Mesendoderm (in vitro differentiated cells): ENCODE data around the gene ELOVL2.

Source experiments
- DNase-seq: peaks from one replicate; pipeline ENCODE4 v3.0.0; 2013
- H2AK5ac ChIP-seq: 2 replicates; pipeline ENCODE4 v1.6.1; 2013; ENCODE audit warnings: low read length, inconsistent platforms
- H2BK120ac ChIP-seq: 2 replicates; pipeline ENCODE4 v1.6.1; 2013; ENCODE audit warnings: low read depth, mild to moderate bottlenecking, low read length, moderate library complexity, mixed read lengths
- H2BK15ac ChIP-seq: replicated peaks from 2 replicates; pipeline ENCODE4 v1.6.1; 2013; ENCODE audit warnings: low read depth, mild to moderate bottlenecking, moderate library complexity
- H2BK5ac ChIP-seq: 2 replicates; pipeline ENCODE4 v1.6.1; 2013; ENCODE audit warnings: low read length, inconsistent platforms
- H3K18ac ChIP-seq: 2 replicates; pipeline ENCODE4 v1.6.1; 2013; ENCODE audit warnings: mild to moderate bottlenecking, low read length, mixed read lengths
- H3K23ac ChIP-seq: one replicate; pipeline ENCODE4 v1.6.1; 2013; ENCODE audit warnings: low read length
- H3K27ac ChIP-seq: 2 replicates; pipeline ENCODE4 v1.5.1; 2013; ENCODE audit warnings: low read depth, mild to moderate bottlenecking, inconsistent platforms, low read length, moderate library complexity
- H3K27me3 ChIP-seq: 2 replicates; pipeline ENCODE4 v1.6.1; 2013; ENCODE audit warnings: low read length, control low read depth, mild to moderate bottlenecking, inconsistent platforms; ENCODE audit not compliant: insufficient read depth, poor library complexity
- H3K36me3 ChIP-seq: 2 replicates; pipeline ENCODE4 v1.6.1; 2013; ENCODE audit warnings: low read length, inconsistent platforms; ENCODE audit not compliant: control insufficient read depth, insufficient read depth
- H3K4ac ChIP-seq: one replicate; pipeline ENCODE4 v1.6.1; 2013; ENCODE audit warnings: low read depth, mild to moderate bottlenecking, low read length, moderate library complexity
- H3K4me1 ChIP-seq: 2 replicates; pipeline ENCODE4 v1.6.1; 2013; ENCODE audit warnings: low read depth, low read length, inconsistent platforms; ENCODE audit not compliant: control insufficient read depth
- H3K4me2 ChIP-seq: 2 replicates; pipeline ENCODE4 v1.6.1; 2013; ENCODE audit warnings: low read length
- H3K4me3 ChIP-seq: 2 replicates; pipeline ENCODE4 v1.5.1; 2013; ENCODE audit warnings: mild to moderate bottlenecking, low read length
- H3K56ac ChIP-seq: one replicate; pipeline ENCODE4 v1.6.1; 2013; ENCODE audit warnings: low read length
- H3K79me1 ChIP-seq: 2 replicates; pipeline ENCODE4 v1.6.1; 2013; ENCODE audit warnings: low read length, inconsistent platforms
- H3K79me2 ChIP-seq: 2 replicates; pipeline ENCODE4 v1.6.1; 2013; ENCODE audit warnings: mild to moderate bottlenecking, low read length; ENCODE audit not compliant: control insufficient read depth, insufficient read depth
- H3K9ac ChIP-seq: 2 replicates; pipeline ENCODE4 v1.6.1; 2013; ENCODE audit warnings: low read length, inconsistent platforms
- H4K5ac ChIP-seq: one replicate; pipeline ENCODE4 v1.6.1; 2013; ENCODE audit warnings: low read length
- H4K8ac ChIP-seq: one replicate; pipeline ENCODE4 v1.6.1; 2013; ENCODE audit warnings: low read depth, mild to moderate bottlenecking, control low read depth, low read length, moderate library complexity
- WGBS: extraction: QIAGEN DNeasy Blood & Tissue Kit; methylation state at CpG from one replicate; pipeline ENCODE4 v1.1.7; 2013; ENCODE audit warnings: low lambda C conversion rate, missing lambda C conversion rate; ENCODE audit not compliant: insufficient coverage; ENCODE audit errors: extremely low coverage; 5-methylcytosine and 5-hydroxymethylcytosine counted together

The ELOVL2 gene

DNA sequence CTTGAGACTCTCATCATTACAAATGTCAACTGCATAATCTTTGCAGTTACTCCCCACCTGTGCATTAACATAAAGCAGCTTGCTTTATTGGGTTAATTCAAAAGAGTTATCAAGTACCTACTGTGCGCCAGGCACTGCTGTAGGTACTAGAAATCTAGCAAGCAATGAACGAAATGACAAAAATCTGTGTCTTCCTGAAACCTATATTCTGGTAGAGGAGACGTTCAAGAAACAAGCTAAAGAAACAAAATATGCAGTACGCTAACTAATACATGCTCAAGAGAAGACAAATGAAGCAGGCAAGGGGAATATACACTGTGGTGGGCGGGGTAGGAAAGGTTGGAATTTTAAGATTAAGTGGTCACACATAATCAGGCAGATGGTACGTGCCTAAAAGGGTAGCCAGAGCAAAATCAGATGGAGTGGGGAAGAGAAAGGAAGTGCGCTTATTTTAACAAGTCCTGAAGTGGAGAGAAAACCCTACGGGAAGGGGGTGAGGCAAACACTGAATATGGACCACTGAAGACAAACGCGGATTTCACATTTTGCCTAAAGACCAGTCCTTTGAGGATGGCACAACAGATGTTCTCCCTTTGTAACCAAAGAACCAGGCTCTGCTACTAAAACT, 1.2 kb downstream of the ELOVL2 start:
- Histone ChIP-seq H2BK120ac (no peak overlapping the region), H3K56ac (peak overlapping the region; percentile 87), H3K4ac (no peak overlapping the region), H3K79me1 (no peaks in the 10 kb centered on the region), H3K18ac (no peak overlapping the region), H3K9ac (peak overlapping the region; percentile 80), H4K8ac (no peak overlapping the region), H3K27ac (no peak overlapping the region), H3K4me3 (peak overlapping the region; percentile 62), H2BK5ac (no peak overlapping the region), H3K79me2 (no peaks in the 10 kb centered on the region), H3K27me3 (peaks cover 13% of the 10 kb centered on the region), H4K5ac (no peak overlapping the region), H2BK15ac (no peak overlapping the region), H3K23ac (peak overlapping the region; percentile 85), H3K4me1 (peaks cover 5% of the 10 kb centered on the region), H2AK5ac (no peak overlapping the region), H3K36me3 (no peaks in the 10 kb centered on the region), H3K4me2 (peak overlapping the region; percentile 90)
- WGBS: no CpG with 5 or more reads among the region's 10 CpGs
- DNase-seq: peak; percentile 34

DNA sequence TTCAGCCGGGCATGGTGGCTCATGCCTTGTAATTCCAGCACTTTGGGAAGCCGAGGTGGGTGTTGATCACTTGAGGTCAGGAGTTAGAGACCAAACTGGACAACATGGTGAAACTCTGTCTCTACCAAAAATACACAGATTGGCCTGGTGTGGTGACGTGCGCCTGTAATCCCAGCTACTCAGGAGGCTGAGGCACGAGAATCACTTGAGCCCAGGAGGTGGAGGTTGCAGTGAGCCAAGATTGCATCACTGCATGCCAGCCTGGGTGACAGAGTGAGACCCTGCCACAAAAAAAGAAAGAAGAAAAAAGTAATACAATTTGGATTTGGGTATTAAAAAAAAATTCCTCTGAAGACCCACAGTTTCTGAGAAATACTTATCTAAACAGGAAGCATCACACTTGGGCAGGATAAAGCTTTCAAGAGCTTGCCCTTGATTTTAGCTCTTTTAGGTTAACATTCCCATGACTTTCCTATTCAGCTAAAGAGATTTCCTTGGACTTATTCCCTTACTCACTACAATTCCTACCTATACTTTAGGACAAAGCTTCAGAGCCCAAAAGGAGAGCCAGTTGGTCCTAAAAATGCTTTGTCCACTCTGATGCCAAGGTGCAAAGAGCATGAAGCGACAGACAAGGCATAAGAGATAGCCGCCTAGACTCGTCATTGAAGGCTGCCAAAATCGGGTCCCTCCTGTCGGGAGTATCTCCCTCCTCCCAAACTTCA, 1.9 kb downstream of the ELOVL2 start:
- Histone ChIP-seq H2BK15ac (no peak overlapping the region), H3K36me3 (no peaks in the 10 kb centered on the region), H3K4me2 (no peak overlapping the region), H3K4ac (no peak overlapping the region), H3K27ac (no peak overlapping the region), H3K4me1 (peaks cover 5% of the 10 kb centered on the region), H3K18ac (no peak overlapping the region), H3K9ac (no peak overlapping the region), H2BK5ac (no peak overlapping the region), H3K4me3 (no peak overlapping the region), H3K79me2 (no peaks in the 10 kb centered on the region), H2AK5ac (no peak overlapping the region), H2BK120ac (no peak overlapping the region), H3K23ac (no peak overlapping the region), H3K56ac (no peak overlapping the region), H4K8ac (no peak overlapping the region), H4K5ac (no peak overlapping the region), H3K79me1 (no peaks in the 10 kb centered on the region), H3K27me3 (peaks cover 13% of the 10 kb centered on the region)
- DNase-seq: no peak
- WGBS: no CpG with 5 or more reads among the region's 10 CpGs

DNA sequence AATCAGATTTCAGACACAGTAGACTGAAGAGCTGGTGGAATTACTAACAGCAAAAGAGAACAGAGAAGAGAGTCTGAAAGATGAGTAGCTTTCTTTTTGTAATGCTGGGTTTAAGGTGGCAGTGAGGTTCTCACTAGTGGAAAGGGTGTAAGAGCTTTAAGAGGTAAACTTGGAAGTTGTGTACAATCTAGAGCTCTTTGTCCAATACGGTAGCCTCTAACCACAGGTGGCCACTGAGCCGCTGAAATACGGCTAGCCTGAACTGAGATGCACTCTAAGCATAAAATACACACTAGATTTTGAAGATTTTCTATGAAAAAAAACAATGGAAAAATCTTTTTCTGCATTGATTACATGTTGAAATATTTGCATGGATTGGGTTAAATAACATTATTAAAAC, 4.0 kb downstream of the ELOVL2 start:
- no peak overlapping the region for H3K18ac ChIP-seq
- no CpG with 5 or more reads among the region's 3 CpGs for WGBS
- H2BK120ac ChIP-seq: no peak overlapping the region
- peaks cover 13% of the 10 kb centered on the region for H3K27me3 ChIP-seq
- H3K79me2 ChIP-seq: no peaks in the 10 kb centered on the region
- no peak overlapping the region for H3K4ac ChIP-seq
- no peak overlapping the region for H3K4me2 ChIP-seq
- H3K23ac ChIP-seq: no peak overlapping the region
- H2AK5ac ChIP-seq: no peak overlapping the region
- H3K56ac ChIP-seq: no peak overlapping the region
- H3K36me3 ChIP-seq: no peaks in the 10 kb centered on the region
- H2BK15ac ChIP-seq: no peak overlapping the region
- no peak for DNase-seq
- H3K79me1 ChIP-seq: no peaks in the 10 kb centered on the region
- no peak overlapping the region for H3K4me3 ChIP-seq
- no peak overlapping the region for H2BK5ac ChIP-seq
- no peak overlapping the region for H4K8ac ChIP-seq
- H4K5ac ChIP-seq: no peak overlapping the region
- peaks cover 5% of the 10 kb centered on the region for H3K4me1 ChIP-seq
- H3K27ac ChIP-seq: no peak overlapping the region
- H3K9ac ChIP-seq: no peak overlapping the region

DNA sequence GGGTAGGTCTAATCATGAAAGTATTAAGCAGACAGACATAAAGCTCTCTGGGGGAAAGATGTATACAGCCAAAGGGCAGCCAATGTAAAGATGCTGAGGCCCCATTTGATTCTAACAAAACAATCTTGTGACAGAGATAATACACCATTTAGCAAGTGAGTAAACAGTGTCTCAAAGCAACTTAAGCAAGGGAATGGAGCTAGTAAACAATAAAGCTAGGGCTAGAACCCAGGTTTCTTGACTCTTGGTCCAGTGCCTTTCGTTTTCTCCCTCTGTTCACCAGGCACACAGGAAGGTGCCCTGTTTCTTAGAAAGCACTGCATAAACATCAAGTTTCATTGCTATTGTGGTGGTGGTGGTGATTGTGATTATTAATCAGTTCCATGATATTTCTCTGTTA, 5.1 kb downstream of the ELOVL2 start:
- H2AK5ac ChIP-seq: no peak overlapping the region
- H3K36me3 ChIP-seq: no peaks in the 10 kb centered on the region
- H4K5ac ChIP-seq: no peak overlapping the region
- no peak overlapping the region for H2BK120ac ChIP-seq
- no CpG with 5 or more reads among the region's 1 CpG for WGBS
- H3K4me3 ChIP-seq: no peak overlapping the region
- no peak overlapping the region for H3K4me2 ChIP-seq
- no peak overlapping the region for H3K23ac ChIP-seq
- no peak for DNase-seq
- H3K27ac ChIP-seq: no peak overlapping the region
- no peaks in the 10 kb centered on the region for H3K79me2 ChIP-seq
- H4K8ac ChIP-seq: no peak overlapping the region
- H3K9ac ChIP-seq: no peak overlapping the region
- no peak overlapping the region for H3K18ac ChIP-seq
- no peak overlapping the region for H2BK5ac ChIP-seq
- H3K27me3 ChIP-seq: peaks cover 11% of the 10 kb centered on the region
- H2BK15ac ChIP-seq: no peak overlapping the region
- no peaks in the 10 kb centered on the region for H3K79me1 ChIP-seq
- H3K56ac ChIP-seq: no peak overlapping the region
- no peak overlapping the region for H3K4ac ChIP-seq
- peaks cover 5% of the 10 kb centered on the region for H3K4me1 ChIP-seq

DNA sequence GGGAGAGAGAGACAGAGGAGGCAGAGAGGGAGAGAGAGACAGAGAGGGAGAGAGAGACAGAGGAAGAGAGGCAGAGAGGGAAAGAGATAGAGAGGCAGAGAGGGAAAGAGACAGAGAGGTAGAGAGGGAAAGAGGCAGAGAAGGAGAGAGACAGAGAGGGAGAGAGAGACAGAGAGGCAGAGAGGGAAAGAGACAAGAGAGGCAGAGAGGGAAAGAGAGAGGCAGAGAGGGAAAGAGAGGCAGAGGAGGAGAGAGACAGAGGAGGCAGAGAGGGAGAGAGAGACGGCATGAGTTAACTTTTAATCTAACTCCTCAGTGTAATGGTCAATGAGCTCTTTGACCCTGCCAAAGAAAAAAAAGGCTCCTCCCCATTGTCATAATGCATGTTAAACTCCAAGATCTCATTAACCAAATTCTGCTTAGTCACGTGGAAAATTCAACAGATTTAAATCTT, 7.1 kb downstream of the ELOVL2 start:
- no peaks in the 10 kb centered on the region for H3K36me3 ChIP-seq
- no CpG with 5 or more reads among the region's 2 CpGs for WGBS
- no peak overlapping the region for H2BK120ac ChIP-seq
- no peak overlapping the region for H3K23ac ChIP-seq
- H3K18ac ChIP-seq: peak overlapping the region; percentile 12
- H3K79me2 ChIP-seq: no peaks in the 10 kb centered on the region
- no peak overlapping the region for H2BK15ac ChIP-seq
- no peak overlapping the region for H3K27ac ChIP-seq
- no peaks in the 10 kb centered on the region for H3K4me1 ChIP-seq
- no peak overlapping the region for H4K8ac ChIP-seq
- H3K27me3 ChIP-seq: no peaks in the 10 kb centered on the region
- no peak overlapping the region for H3K4me3 ChIP-seq
- H2BK5ac ChIP-seq: no peak overlapping the region
- H4K5ac ChIP-seq: no peak overlapping the region
- H2AK5ac ChIP-seq: no peak overlapping the region
- no peak overlapping the region for H3K4ac ChIP-seq
- no peaks in the 10 kb centered on the region for H3K79me1 ChIP-seq
- H3K56ac ChIP-seq: no peak overlapping the region
- H3K9ac ChIP-seq: no peak overlapping the region
- DNase-seq: no peak
- no peak overlapping the region for H3K4me2 ChIP-seq
